ENCODE results near the gene GAST.

Gene GAST

DNA sequence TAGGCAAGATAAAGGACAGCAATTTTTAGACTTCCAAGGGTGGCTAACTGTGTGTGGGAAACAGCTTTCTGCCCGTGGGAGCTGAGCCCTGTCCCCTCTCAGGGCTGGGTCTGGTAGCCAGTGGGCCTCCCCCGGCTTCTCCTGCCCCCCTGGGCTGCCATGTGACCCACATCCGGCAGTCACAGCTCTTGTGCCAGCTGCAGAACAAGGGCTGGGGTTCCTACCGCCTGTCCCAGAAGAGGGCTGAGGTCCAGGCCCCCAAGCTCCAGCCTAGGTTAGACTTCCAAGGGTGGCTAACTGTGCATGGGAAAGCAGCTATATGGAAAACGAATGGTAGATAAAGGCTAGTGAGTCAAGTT, 6.1 kb downstream of the GAST start:
- TF ChIP-seq EZH2phosphoT487 (conservative IDR thresholded peaks at IDR 0.05; ENCODE audit: low read length), result no peak
- TF ChIP-seq, protein P1, sequence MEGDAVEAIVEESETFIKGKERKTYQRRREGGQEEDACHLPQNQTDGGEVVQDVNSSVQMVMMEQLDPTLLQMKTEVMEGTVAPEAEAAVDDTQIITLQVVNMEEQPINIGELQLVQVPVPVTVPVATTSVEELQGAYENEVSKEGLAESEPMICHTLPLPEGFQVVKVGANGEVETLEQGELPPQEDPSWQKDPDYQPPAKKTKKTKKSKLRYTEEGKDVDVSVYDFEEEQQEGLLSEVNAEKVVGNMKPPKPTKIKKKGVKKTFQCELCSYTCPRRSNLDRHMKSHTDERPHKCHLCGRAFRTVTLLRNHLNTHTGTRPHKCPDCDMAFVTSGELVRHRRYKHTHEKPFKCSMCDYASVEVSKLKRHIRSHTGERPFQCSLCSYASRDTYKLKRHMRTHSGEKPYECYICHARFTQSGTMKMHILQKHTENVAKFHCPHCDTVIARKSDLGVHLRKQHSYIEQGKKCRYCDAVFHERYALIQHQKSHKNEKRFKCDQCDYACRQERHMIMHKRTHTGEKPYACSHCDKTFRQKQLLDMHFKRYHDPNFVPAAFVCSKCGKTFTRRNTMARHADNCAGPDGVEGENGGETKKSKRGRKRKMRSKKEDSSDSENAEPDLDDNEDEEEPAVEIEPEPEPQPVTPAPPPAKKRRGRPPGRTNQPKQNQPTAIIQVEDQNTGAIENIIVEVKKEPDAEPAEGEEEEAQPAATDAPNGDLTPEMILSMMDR (IDR thresholded peaks at IDR 0.05; ENCODE audit: insufficient read depth, low read length, poor library complexity, severe bottlenecking), result no peak
- H3K9me2 ChIP-seq (replicated peaks; ENCODE audit: insufficient read depth, low read length), result no peaks in the 10 kb centered on the region
- H3K9ac ChIP-seq (ENCODE audit: low read length), result no peak overlapping the region
- H3K27ac ChIP-seq (ENCODE audit: low read depth, low read length), result no peak overlapping the region
- no peaks in the 10 kb centered on the region for H3K36me3 ChIP-seq (ENCODE audit: low read length)
- no peak overlapping the region for H2AFZ ChIP-seq (ENCODE audit: low read depth, low read length, severe bottlenecking)
- no peaks in the 10 kb centered on the region for H3K79me2 ChIP-seq (ENCODE audit: insufficient read depth, low read length)
- H3F3A ChIP-seq (ENCODE audit: insufficient read depth), result no peaks in the 10 kb centered on the region
- H4K20me1 ChIP-seq (ENCODE audit: low read depth, low read length), result no peaks in the 10 kb centered on the region
- no peak overlapping the region for H3K4me3 ChIP-seq (ENCODE audit: insufficient read depth, low read length, poor library complexity, severe bottlenecking)
- no peaks in the 10 kb centered on the region for H3K27me3 ChIP-seq (ENCODE audit: low read length)
- no peaks in the 10 kb centered on the region for H3K9me3 ChIP-seq (ENCODE audit: insufficient read depth, low read length)
- no peak overlapping the region for H3K4me2 ChIP-seq (ENCODE audit: low read depth, low read length, poor library complexity, severe bottlenecking)

DNA sequence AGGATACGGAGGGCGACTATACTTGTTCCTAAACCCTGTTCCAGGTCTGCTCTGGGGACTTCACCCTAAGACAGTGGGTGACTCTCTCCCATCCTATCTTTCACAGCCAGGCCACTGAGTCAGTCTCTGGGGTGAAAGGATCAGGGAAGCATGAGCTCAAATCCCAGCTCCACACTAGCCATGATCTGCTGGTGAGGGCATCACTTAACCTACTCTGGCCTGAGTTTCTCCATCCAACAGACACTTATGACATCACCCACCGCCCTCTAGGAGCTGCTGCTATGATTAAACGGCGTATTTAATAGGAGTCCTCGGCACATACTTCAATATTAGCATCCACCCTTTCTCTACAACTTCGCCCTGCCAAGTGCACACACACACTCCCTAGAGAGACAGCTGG, 10.1 kb downstream of the GAST start:
- Histone ChIP-seq H3K79me2 (ENCODE audit: insufficient read depth, low read length) (no peaks in the 10 kb centered on the region), H3K4me2 (ENCODE audit: low read depth, low read length, poor library complexity, severe bottlenecking) (no peak overlapping the region), H2AFZ (ENCODE audit: low read depth, low read length, severe bottlenecking) (no peak overlapping the region), H3K9me3 (ENCODE audit: insufficient read depth, low read length) (no peaks in the 10 kb centered on the region), H3K9me2 (replicated peaks; ENCODE audit: insufficient read depth, low read length) (no peaks in the 10 kb centered on the region), H3K4me3 (ENCODE audit: insufficient read depth, low read length, poor library complexity, severe bottlenecking) (no peak overlapping the region), H3K36me3 (ENCODE audit: low read length) (no peaks in the 10 kb centered on the region), H3K27me3 (ENCODE audit: low read length) (no peaks in the 10 kb centered on the region), H4K20me1 (ENCODE audit: low read depth, low read length) (no peaks in the 10 kb centered on the region), H3F3A (ENCODE audit: insufficient read depth) (no peaks in the 10 kb centered on the region), H3K9ac (ENCODE audit: low read length) (no peak overlapping the region), H3K27ac (ENCODE audit: low read depth, low read length) (no peak overlapping the region)
- TF ChIP-seq, protein P1 (IDR thresholded peaks at IDR 0.05; ENCODE audit: insufficient read depth, low read length, poor library complexity, severe bottlenecking), result no peak
- no peak for TF ChIP-seq EZH2phosphoT487 (conservative IDR thresholded peaks at IDR 0.05; ENCODE audit: low read length)

DNA sequence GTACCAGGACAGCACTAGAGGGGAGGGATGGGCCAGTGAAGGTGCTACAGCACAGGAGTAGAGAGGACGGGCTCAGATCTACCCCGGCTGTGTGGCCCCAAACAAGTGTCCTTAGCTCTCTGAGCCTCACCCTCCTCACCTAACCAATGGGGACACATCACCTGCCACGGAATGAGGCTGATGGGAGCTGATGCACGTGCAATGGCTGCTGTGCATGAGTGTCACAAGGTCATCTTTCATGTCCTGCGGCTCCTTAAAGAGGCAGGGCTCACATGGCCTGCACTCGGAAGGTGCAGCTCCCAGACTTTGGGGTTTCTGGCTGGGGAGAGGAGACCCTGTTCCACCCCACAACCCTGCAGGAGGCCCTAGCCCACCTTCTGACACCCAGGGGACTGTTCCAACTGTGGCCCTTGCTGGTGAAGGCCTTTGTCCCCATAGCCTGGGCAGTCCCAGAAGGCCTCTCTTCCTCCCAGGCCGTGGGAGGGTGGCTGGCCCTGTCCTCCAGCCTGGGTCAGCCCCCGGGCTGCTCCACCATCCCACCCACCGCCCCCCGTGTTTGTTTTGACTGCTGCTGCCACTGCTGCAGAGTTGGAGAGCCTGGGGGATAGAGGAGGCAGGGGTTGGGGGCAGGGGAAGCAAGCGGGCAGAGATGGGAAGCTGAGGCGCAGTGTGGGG, 11.8 kb downstream of the GAST start:
- no peaks in the 10 kb centered on the region for H4K20me1 ChIP-seq (ENCODE audit: low read depth, low read length)
- H3K36me3 ChIP-seq (ENCODE audit: low read length), result no peaks in the 10 kb centered on the region
- H3K4me3 ChIP-seq (ENCODE audit: insufficient read depth, low read length, poor library complexity, severe bottlenecking), result no peak overlapping the region
- no peak for TF ChIP-seq EZH2phosphoT487 (conservative IDR thresholded peaks at IDR 0.05; ENCODE audit: low read length)
- TF ChIP-seq, protein P1 (IDR thresholded peaks at IDR 0.05; ENCODE audit: insufficient read depth, low read length, poor library complexity, severe bottlenecking), result no peak
- no peaks in the 10 kb centered on the region for H3F3A ChIP-seq (ENCODE audit: insufficient read depth)
- H2AFZ ChIP-seq (ENCODE audit: low read depth, low read length, severe bottlenecking), result no peak overlapping the region
- H3K27ac ChIP-seq (ENCODE audit: low read depth, low read length), result no peak overlapping the region
- no peaks in the 10 kb centered on the region for H3K9me2 ChIP-seq (replicated peaks; ENCODE audit: insufficient read depth, low read length)
- H3K9me3 ChIP-seq (ENCODE audit: insufficient read depth, low read length), result no peaks in the 10 kb centered on the region
- H3K9ac ChIP-seq (ENCODE audit: low read length), result no peak overlapping the region
- H3K4me2 ChIP-seq (ENCODE audit: low read depth, low read length, poor library complexity, severe bottlenecking), result no peak overlapping the region
- H3K79me2 ChIP-seq (ENCODE audit: insufficient read depth, low read length), result no peaks in the 10 kb centered on the region
- H3K27me3 ChIP-seq (ENCODE audit: low read length), result no peaks in the 10 kb centered on the region
